HG03575 (cell line): ENCODE data around the gene GCSAM.
A peak's percentile ranks its signal among the peaks of the same experiment; 100 is the strongest.

Experiments
- ATAC-seq: cut with Tn5 transposase; IDR thresholded peaks from one replicate; pipeline ENCODE4 v1.9.1; 2021; ENCODE audit not compliant: unreplicated experiment, insufficient number of reproducible peaks, low FRiP score; ENCODE audit errors: extremely low read depth

GCSAM gene

GRCh38 chr3:112115161-112115739 lies 17.8 kb downstream of the GCSAM start:
- ATAC-seq, result no peak

DNA sequence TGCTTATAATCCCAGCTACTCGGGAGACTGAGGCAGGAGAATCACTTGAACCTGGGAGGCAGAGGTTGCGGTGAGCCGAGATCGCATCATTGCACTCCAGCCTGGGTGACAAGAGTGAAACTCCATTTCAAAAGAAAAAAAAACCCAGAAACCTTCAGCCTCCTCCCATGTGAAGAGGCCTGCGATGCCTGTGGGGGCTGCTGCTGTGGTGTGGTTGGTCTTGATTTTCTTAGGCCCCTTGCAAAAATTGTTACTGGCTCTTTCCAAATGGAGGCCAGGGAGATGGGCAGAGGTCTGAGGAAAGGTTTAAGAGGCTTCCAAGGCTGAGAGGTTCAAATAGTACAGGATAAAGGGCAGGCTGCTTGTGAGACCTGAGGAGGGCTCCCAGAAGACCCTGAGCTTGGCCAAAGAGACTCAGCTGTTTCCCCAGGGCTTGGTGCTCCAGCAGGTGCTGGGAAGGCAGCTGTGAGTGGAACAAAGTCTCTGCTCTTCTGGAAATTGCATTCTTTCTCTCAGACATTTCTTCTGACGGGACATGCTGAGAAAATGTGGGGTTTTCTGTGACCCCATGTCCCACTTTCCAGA lies 18.4 kb downstream of the GCSAM start:
- ATAC-seq, result no peak

DNA sequence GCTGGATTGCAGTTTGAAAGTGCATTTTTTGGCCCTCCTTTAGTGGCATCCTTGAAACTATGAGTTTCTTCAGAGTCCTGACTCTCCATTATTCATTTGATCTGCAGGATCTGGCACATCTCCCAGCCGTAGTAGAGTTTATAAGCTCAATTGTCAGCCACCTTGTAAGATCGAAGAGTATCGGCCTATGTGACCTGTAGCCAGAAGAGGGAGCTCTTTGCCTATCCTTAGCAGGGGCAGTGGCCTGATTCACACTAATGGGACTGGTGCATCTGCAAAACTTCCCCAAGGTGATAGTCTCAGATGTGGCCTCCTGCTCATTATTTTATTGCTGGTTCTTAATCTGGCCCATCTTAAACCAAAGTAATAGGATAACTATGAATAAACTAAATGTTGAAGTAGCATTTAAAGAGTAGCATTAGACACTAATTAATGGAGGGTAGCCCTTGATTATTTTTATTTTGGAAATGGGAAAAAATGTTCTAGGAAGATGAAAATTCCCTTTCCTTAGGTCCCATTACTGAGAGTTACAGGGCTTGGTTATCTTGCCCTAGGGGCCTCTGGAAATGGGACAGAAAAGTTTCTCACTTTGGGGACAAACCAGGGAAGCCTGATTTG lies 21.2 kb downstream of the GCSAM start:
- ATAC-seq, result peak; percentile 22

DNA sequence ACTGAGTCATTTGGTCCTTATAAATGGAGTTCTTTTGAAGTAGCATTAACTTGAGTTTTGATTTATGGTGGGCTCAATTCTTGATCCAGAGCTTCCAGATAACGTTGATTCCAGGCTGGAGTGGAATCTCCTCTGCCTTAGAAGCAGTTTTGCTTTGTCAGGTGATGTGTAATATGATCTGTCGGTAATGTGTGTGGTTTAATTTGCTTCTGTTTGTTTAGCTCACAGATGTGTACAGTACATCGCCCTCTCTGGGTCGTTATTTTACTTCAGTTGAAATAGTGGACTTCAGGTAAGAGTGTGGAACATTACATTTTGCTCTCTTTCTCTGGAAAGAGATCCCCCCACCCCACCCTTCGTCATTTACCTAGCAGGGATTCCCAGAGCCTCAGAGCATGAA lies 23.7 kb downstream of the GCSAM start:
- no peak for ATAC-seq

- no peak for ATAC-seq
These were observed 28.3 kb downstream of the GCSAM start for GRCh38 chr3:112104774-112105173.

- ATAC-seq, result no peak
These were observed 31.1 kb downstream of the GCSAM start for GRCh38 chr3:112101916-112102315.

- no peak for ATAC-seq
These were observed 35.7 kb downstream of the GCSAM start for GRCh38 chr3:112097378-112097777.

- no peak for ATAC-seq
These were observed 36.9 kb downstream of the GCSAM start for GRCh38 chr3:112096176-112096575.

- ATAC-seq, result no peak
These were observed 37.3 kb downstream of the GCSAM start for GRCh38 chr3:112095731-112096130.

- ATAC-seq, result no peak
These were observed 39.9 kb downstream of the GCSAM start for GRCh38 chr3:112093180-112093522.

DNA sequence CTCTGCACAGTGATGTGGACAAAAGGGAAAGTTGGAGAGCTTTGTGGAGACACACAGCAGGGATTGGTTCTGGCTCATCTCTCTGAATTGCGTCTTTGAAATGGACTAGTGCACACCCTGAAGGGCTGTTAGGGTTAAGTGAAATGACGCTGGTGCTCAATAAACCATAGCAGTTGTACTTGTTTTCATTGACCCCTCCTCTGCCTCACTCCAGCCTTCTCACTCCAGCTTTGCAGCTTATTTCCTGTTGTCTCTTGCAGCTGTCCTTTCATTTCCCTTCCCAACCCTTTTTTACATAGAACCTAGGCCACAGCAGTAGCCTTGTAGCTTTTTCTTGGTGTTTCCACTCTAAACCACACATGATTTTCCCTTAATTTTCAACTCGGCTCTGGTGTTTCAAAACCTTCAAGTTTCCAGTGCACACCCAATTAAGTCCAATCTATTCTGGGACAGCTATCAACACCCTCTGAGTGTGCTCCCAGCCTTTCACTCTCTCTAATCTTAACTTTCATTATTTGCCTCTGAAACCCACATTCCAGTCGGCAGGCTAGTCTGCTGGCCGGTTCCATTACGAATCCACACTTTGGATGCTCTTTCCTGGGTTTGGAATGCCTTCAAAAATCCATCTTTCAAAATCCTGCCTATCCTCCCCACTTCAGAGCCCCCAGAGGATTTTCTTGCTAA lies 40.4 kb downstream of the GCSAM start:
- no peak for ATAC-seq

DNA sequence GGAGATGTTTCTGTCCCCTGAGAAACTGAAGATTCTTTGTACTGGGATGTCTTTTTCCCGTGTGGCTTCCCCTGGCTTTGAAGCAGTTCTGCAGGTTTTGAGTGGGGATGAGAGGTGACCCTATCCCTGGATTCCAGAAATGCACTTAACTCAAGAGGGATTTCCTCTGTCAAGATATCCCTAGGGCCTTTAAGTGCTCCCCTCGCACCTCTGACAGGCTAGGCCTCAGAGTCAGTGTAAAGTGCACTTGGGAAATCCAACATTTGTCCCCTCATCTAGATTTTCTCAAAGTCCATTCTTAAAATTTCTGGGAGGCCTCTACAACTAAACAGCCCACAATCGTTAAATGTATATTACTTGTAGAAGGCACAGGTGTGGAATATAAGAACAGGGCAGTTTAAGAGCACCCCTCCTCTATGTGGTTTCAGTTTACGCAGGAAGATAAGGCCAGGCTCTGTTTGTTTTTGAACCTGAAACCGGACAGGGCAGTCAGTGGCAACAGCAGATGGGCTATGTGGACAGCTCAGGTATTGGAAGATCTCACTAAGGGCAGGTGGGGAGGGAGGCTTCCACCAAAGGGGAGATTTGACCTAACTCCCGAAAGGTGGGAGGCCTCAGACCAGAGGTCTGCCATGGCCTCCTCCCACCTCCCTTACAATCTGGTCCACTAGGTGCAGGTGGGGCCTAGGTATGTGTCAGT lies 42.0 kb downstream of the GCSAM start:
- ATAC-seq, result no peak

- ATAC-seq, result no peak
These were observed 42.8 kb downstream of the GCSAM start for GRCh38 chr3:112089956-112090886.

- no peak for ATAC-seq
These were observed 44.1 kb downstream of the GCSAM start for GRCh38 chr3:112088944-112089343.

- no peak for ATAC-seq
These were observed 45.3 kb downstream of the GCSAM start for GRCh38 chr3:112087746-112088145.

GRCh38 chr3:112086875-112087524 lies 46.0 kb downstream of the GCSAM start:
- ATAC-seq, result no peak

DNA sequence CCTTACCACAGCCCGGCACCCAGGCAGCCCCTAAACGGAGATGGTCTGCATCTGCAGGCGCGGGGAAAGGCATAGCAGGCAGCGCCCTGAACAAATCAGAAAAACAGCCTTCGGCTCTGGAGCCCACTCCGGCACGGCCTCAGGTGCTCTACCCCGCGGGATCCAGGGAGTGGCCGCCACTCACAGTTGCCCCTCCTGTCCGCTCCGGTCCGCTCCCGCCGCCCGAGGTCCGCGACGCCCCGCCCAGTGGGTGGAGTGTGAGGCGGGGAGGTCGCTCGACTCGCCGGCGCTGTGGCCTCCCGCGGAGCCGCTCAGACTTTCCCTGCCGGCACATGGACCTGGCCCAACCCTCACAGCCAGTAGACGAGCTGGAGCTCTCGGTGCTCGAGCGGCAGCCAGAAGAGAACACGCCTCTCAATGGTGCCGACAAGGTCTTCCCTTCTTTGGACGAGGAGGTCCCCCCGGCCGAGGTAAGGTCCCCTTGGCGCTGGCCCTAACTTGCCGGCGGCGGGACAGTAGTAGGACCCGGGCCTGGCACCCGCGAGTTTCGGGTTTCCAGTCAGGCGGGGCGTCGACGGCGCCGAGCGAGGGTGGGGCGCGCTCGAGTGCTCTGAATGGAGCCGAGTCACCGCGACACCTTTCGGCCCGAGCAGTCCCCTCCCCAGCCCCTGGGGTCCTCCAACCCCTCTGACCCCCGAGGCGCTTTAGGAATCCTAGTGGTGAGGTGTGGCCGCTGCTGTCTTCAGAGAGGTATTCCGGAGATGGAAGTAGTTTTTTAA lies 46.8 kb downstream of the GCSAM start, which contains the start of gene C3orf52:
Gene C3orf52, plus strand, starts transcription at position 314 of the 779 bp plus-strand sequence. Its CDS starts 19 bp downstream, at position 333.
- no peak for ATAC-seq

- no peak for ATAC-seq
These were observed 47.3 kb downstream of the GCSAM start for GRCh38 chr3:112085735-112086075.
